ENCODE results near the gene SPIB.

- no peak for TF ChIP-seq POLR2A (IDR thresholded peaks at IDR 0.05)
- TF ChIP-seq POLR2AphosphoS5 (IDR thresholded peaks at IDR 0.05) = no peak
- TF ChIP-seq CTCF (IDR thresholded peaks at IDR 0.05 in 8 of 11, conservative IDR thresholded peaks at IDR 0.05 in 3 of 11) = no peak
Measured at GRCh38 chr19:50393589-50393988, 25.1 kb upstream of the SPIB start.
